GM10266 (cell line): ENCODE results near the gene DPF3.
"Not testable (repeated sequence)": the region's sequence is repeated elsewhere in the genome, so short reads cannot be mapped to it uniquely, and the experiment has no call there.

ENCODE experiments used
- DNase-seq: peaks from one replicate; pipeline ENCODE4 v3.0.0; 2012; ENCODE audit errors: extremely low spot score
- CTCF ChIP-seq: IDR thresholded peaks from 2 replicates; pipeline ENCODE4 v1.5.1; 2012; ENCODE audit warnings: mild to moderate bottlenecking, low read depth; ENCODE audit not compliant: control insufficient read depth, insufficient read depth; ENCODE audit errors: missing control alignments

The DPF3 gene

GRCh38 chr14:72876005-72876709, 17.7 kb downstream of the DPF3 start:
- TF ChIP-seq CTCF = no peak
- no peak for DNase-seq

GRCh38 chr14:72870878-72871277, 23.0 kb downstream of the DPF3 start:
- not testable (repeated sequence) for DNase-seq

- DNase-seq = no peak
- TF ChIP-seq CTCF = no peak
Measured at GRCh38 chr14:72869407-72870329, 24.2 kb downstream of the DPF3 start.

- no peak for DNase-seq
- TF ChIP-seq CTCF = no peak
Measured at GRCh38 chr14:72868500-72868899, 25.4 kb downstream of the DPF3 start.

GRCh38 chr14:72864712-72865365, 29.1 kb downstream of the DPF3 start:
- no peak for TF ChIP-seq CTCF
- no peak for DNase-seq

- TF ChIP-seq CTCF = no peak
- peak; percentile 24 for DNase-seq
Measured at GRCh38 chr14:72863216-72864006, 30.5 kb downstream of the DPF3 start.
